ENCODE measurements around the gene ZNF532. TPM values are rescaled to one million over a fixed set of nuclear protein-coding genes. Genes with fewer than 3 reads are reported as not detected.
"Not testable (repeated sequence)": the region's sequence is repeated elsewhere in the genome, so short reads cannot be mapped to it uniquely, and the experiment has no call there.

Gene ZNF532
- total RNA-seq, 1 experiment from 2014 or later = 21.1 TPM

- no peak overlapping the region for H3K4me3 ChIP-seq
- BruUV-seq (replicated peaks) = no TSS peak
Measured at GRCh38 chr18:59024829-59025228, 160.2 kb downstream of the ZNF532 start.

GRCh38 chr18:59025532-59025931 is 160.9 kb downstream of the ZNF532 start:
- H3K4me3 ChIP-seq; H3K4me1 ChIP-seq (replicated peaks; ENCODE audit: insufficient read depth); POLR2A ChIA-PET (ENCODE audit: unreplicated experiment); DNase-seq; H3K27me3 ChIP-seq (ENCODE audit: insufficient read depth, low read depth); H3K27ac ChIP-seq; H2AFZ ChIP-seq; H3K79me2 ChIP-seq (ENCODE audit: low read depth); intact Hi-C loops (cut with micrococcal nuclease; ENCODE audit: unreplicated experiment); H3K36me3 ChIP-seq (ENCODE audit: low read depth); H3K4me2 ChIP-seq; H3F3A ChIP-seq (ENCODE audit: insufficient read depth, low read depth); CTCF ChIA-PET; H4K20me1 ChIP-seq (ENCODE audit: insufficient read depth); H3K9me2 ChIP-seq (ENCODE audit: insufficient read depth); H3K9me3 ChIP-seq (ENCODE audit: insufficient read depth, low read depth); BruUV-seq (replicated peaks): not testable (repeated sequence)

More at GRCh38 chr18:59024829-59025228, 160.2 kb downstream of the ZNF532 start:
- ChIA-PET POLR2A (ENCODE audit: unreplicated experiment) (no interaction called here), CTCF (no interaction called here)
- H4K20me1 ChIP-seq (ENCODE audit: insufficient read depth) = no peaks in the 10 kb centered on the region
- H3K27me3 ChIP-seq (ENCODE audit: insufficient read depth, low read depth) = no peaks in the 10 kb centered on the region
- H3K4me1 ChIP-seq (replicated peaks; ENCODE audit: insufficient read depth) = no peaks in the 10 kb centered on the region
- no peak overlapping the region for H3K27ac ChIP-seq
- no peaks in the 10 kb centered on the region for H3K36me3 ChIP-seq (ENCODE audit: low read depth)
- H3K9me3 ChIP-seq (ENCODE audit: insufficient read depth, low read depth) = no peaks in the 10 kb centered on the region
- TF ChIP-seq CTCF (conservative IDR thresholded peaks at IDR 0.05) (no peak), EZH2 (IDR thresholded peaks at IDR 0.05; ENCODE audit: low read depth) (no peak)
- no peak overlapping the region for H3K4me2 ChIP-seq
- no peaks in the 10 kb centered on the region for H3F3A ChIP-seq (ENCODE audit: insufficient read depth, low read depth)
- no peak overlapping the region for H2AFZ ChIP-seq
- H3K79me2 ChIP-seq (ENCODE audit: low read depth) = no peaks in the 10 kb centered on the region
- no peaks in the 10 kb centered on the region for H3K9me2 ChIP-seq (ENCODE audit: insufficient read depth)
- no peak for DNase-seq
- intact Hi-C loops (cut with micrococcal nuclease; ENCODE audit: unreplicated experiment) = no loop called here

- Histone ChIP-seq H3K27me3 (ENCODE audit: insufficient read depth, low read depth) (no peaks in the 10 kb centered on the region), H3K36me3 (ENCODE audit: low read depth) (no peaks in the 10 kb centered on the region), H4K20me1 (ENCODE audit: insufficient read depth) (no peaks in the 10 kb centered on the region), H3K4me3 (no peak overlapping the region), H3K27ac (no peak overlapping the region), H3K4me2 (no peak overlapping the region), H2AFZ (no peak overlapping the region), H3K4me1 (replicated peaks; ENCODE audit: insufficient read depth) (no peaks in the 10 kb centered on the region), H3K9me2 (ENCODE audit: insufficient read depth) (no peaks in the 10 kb centered on the region), H3F3A (ENCODE audit: insufficient read depth, low read depth) (no peaks in the 10 kb centered on the region), H3K79me2 (ENCODE audit: low read depth) (no peaks in the 10 kb centered on the region), H3K9me3 (ENCODE audit: insufficient read depth, low read depth) (no peaks in the 10 kb centered on the region)
- no peak for DNase-seq
- CTCF ChIA-PET = no interaction called here
- BruUV-seq (replicated peaks) = no TSS peak
- POLR2A ChIA-PET (ENCODE audit: unreplicated experiment) = no interaction called here
- intact Hi-C loops (cut with micrococcal nuclease; ENCODE audit: unreplicated experiment) = no loop called here
- TF ChIP-seq CTCF (conservative IDR thresholded peaks at IDR 0.05) (no peak), EZH2 (IDR thresholded peaks at IDR 0.05; ENCODE audit: low read depth) (no peak)
Measured at GRCh38 chr18:59026364-59026763, 161.7 kb downstream of the ZNF532 start.

- H3K79me2 ChIP-seq (ENCODE audit: low read depth) = no peaks in the 10 kb centered on the region
- no peaks in the 10 kb centered on the region for H3K9me3 ChIP-seq (ENCODE audit: insufficient read depth, low read depth)
- CTCF ChIA-PET = no interaction called here
- H3K27ac ChIP-seq = no peak overlapping the region
- no peak overlapping the region for H3K4me2 ChIP-seq
- intact Hi-C loops (cut with micrococcal nuclease; ENCODE audit: unreplicated experiment) = no loop called here
- no peaks in the 10 kb centered on the region for H3K4me1 ChIP-seq (replicated peaks; ENCODE audit: insufficient read depth)
- POLR2A ChIA-PET (ENCODE audit: unreplicated experiment) = no interaction called here
- no peaks in the 10 kb centered on the region for H3F3A ChIP-seq (ENCODE audit: insufficient read depth, low read depth)
- no TSS peak for BruUV-seq (replicated peaks)
- TF ChIP-seq CTCF (conservative IDR thresholded peaks at IDR 0.05) (no peak), EZH2 (IDR thresholded peaks at IDR 0.05; ENCODE audit: low read depth) (no peak)
- H3K4me3 ChIP-seq = no peak overlapping the region
- no peaks in the 10 kb centered on the region for H4K20me1 ChIP-seq (ENCODE audit: insufficient read depth)
- no peaks in the 10 kb centered on the region for H3K9me2 ChIP-seq (ENCODE audit: insufficient read depth)
- no peak for DNase-seq
- H3K36me3 ChIP-seq (ENCODE audit: low read depth) = no peaks in the 10 kb centered on the region
- H2AFZ ChIP-seq = no peak overlapping the region
- H3K27me3 ChIP-seq (ENCODE audit: insufficient read depth, low read depth) = no peaks in the 10 kb centered on the region
Measured at GRCh38 chr18:59026831-59027410, 162.2 kb downstream of the ZNF532 start.
